ENCODE measurements around the gene MAOA. TPM values are rescaled to one million over a fixed set of nuclear protein-coding genes. Genes with fewer than 3 reads are reported as not detected.

Gene MAOA
- total and polyA plus RNA-seq, 9 of the 15 experiments (the other 6 are each of a cell fraction or from before 2014, with no cell fraction given) = 0.68 to 2.7 (median 1.9) TPM

DNA sequence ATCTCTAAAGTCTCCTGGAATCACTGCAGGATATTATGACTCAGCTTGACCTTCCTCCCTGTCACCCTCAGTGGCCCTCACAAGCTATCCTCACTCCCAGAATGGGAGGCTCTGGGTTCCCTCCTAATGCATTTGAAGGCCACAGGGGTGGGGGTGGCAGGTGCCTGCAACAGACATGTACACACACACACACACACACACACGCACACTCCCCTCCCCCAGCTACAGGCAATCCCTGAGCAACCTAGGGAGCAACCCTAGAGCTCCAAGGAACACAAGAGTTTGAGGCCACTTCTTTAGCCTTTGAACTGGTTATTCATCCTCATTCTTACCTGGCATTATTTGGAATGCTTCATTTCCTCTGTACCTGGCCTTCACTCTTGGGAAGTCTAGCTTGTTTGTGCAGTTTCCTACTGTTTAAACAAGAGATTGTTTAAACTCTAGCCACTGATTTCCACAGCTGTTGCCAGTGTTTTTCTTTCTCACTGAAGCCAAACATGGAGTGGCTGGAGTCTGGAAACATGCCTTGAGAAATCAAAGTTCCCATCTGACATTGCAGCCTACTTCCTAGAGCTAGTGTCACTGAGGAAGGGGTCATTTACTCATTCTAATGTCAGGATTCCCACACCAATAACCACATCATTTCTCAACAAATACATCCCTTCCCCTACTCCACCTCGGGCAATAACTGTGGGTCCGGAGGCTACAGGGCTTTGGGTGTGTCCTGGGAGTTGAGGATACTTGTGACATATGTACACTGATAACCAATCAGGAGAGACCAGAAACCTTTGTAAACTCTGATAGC, 37.7 kb downstream of the MAOA start:
- TF ChIP-seq, protein P1, sequence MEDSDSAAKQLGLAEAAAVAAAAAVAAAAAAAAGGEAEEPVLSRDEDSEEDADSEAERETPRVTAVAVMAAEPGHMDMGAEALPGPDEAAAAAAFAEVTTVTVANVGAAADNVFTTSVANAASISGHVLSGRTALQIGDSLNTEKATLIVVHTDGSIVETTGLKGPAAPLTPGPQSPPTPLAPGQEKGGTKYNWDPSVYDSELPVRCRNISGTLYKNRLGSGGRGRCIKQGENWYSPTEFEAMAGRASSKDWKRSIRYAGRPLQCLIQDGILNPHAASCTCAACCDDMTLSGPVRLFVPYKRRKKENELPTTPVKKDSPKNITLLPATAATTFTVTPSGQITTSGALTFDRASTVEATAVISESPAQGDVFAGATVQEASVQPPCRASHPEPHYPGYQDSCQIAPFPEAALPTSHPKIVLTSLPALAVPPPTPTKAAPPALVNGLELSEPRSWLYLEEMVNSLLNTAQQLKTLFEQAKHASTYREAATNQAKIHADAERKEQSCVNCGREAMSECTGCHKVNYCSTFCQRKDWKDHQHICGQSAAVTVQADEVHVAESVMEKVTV (CRISPR knock-in tag; IDR thresholded peaks at IDR 0.05) = no peak
- TF ChIP-seq, protein P2, sequence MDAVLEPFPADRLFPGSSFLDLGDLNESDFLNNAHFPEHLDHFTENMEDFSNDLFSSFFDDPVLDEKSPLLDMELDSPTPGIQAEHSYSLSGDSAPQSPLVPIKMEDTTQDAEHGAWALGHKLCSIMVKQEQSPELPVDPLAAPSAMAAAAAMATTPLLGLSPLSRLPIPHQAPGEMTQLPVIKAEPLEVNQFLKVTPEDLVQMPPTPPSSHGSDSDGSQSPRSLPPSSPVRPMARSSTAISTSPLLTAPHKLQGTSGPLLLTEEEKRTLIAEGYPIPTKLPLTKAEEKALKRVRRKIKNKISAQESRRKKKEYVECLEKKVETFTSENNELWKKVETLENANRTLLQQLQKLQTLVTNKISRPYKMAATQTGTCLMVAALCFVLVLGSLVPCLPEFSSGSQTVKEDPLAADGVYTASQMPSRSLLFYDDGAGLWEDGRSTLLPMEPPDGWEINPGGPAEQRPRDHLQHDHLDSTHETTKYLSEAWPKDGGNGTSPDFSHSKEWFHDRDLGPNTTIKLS (IDR thresholded peaks at IDR 0.05; ENCODE audit: borderline replicate concordance, low read depth) = no peak
- TF ChIP-seq TCF3 (CRISPR knock-in tag; IDR thresholded peaks at IDR 0.05) (peak; percentile 32; the same call in 1 of the 2 replicates), TAL1 (IDR thresholded peaks at IDR 0.05) (peak; percentile 5; the same call in 1 of the 2 replicates), SRSF1 (IDR thresholded peaks at IDR 0.05; ENCODE audit: low read depth, low read length) (no peak)
- no peak overlapping the region for H3K4me3 ChIP-seq
- 0% methylated on average over 2 of the region's 3 CpGs for WGBS (ENCODE audit: insufficient coverage, low coverage, missing lambda C conversion rate)
- no peaks in the 10 kb centered on the region for H3K9me3 ChIP-seq (replicated peaks; ENCODE audit: control insufficient read depth, insufficient read depth, low read depth, low read length)
- BruUV-seq (replicated peaks) = no TSS peak
- FAIRE-seq (no peak), DNase-seq (ENCODE audit: extremely low read depth in 1 of 4, low spot score in 3 of 4) (no peak), ATAC-seq (no peak)
- no peaks in the 10 kb centered on the region for H3K79me2 ChIP-seq (ENCODE audit: control insufficient read depth, insufficient read depth, low read length)
- no peak overlapping the region for H2AFZ ChIP-seq (ENCODE audit: low read depth, low read length)
- POLR2A ChIA-PET = interaction anchor here (1.3 kb wide), 1 partner anchor 14 kb away, joined by 3 read pairs; no protein-coding TSS in a partner anchor
- no peaks in the 10 kb centered on the region for H3K4me1 ChIP-seq (replicated peaks in 1 of 2; ENCODE audit: control insufficient read depth in 2 of 2, insufficient read depth in 2 of 2, low read length in 2 of 2)
- no peak overlapping the region for H3K4me2 ChIP-seq (ENCODE audit: insufficient read depth, low read length)
- in situ Hi-C loops (cut with MboI) = no loop called here
- no peaks in the 10 kb centered on the region for H4K20me1 ChIP-seq (replicated peaks; ENCODE audit: control insufficient read depth, insufficient read depth, low read length)
- H3K36me3 ChIP-seq (ENCODE audit: control insufficient read depth, insufficient read depth, low read length) = no peaks in the 10 kb centered on the region
- no peak overlapping the region for H3K27ac ChIP-seq (ENCODE audit: extremely low read depth, low read depth, low read length)
- H3K9ac ChIP-seq (ENCODE audit: insufficient read depth in 1 of 2, low read depth in 2 of 2, low read length in 2 of 2) = no peak overlapping the region
- intact Hi-C loops (cut with micrococcal nuclease) = no loop called here
- CTCF ChIA-PET (ENCODE audit: low intra/inter-chr PET ratio) = no interaction called here
- H3K27me3 ChIP-seq (ENCODE audit: control insufficient read depth in 2 of 2, insufficient read depth in 2 of 2, low read length in 2 of 2) = no peaks in the 10 kb centered on the region
- H3K9me1 ChIP-seq (ENCODE audit: control insufficient read depth, insufficient read depth, low read length) = no peaks in the 10 kb centered on the region
